Natural killer cell (primary cell): Measurements from ENCODE around the gene HSPA9. TPM values are rescaled to one million over a fixed set of nuclear protein-coding genes. Genes with fewer than 3 reads are reported as not detected.
A peak's percentile ranks its signal among the peaks of the same experiment; 100 is the strongest.

ENCODE experiments used
- ATAC-seq, 3 donors: fragments of 150-1000 bp in 2 of 3; fragments of 200-7000 bp in 1 of 3; cut with Tn5 transposase; 1 replicate in 1 of 3; 2 replicates in 2 of 3; pipeline ENCODE4 v1.10.0; 2021; ENCODE audit warnings: mild to moderate bottlenecking in 2 of 3, moderate library complexity in 2 of 3
- DNase-seq, 2 donors: peaks; one replicate each; pipeline versions ENCODE4 v3.0.0 to v3.0.0-alpha.2; 2013 to 2021; ENCODE audit warnings: mixed read lengths in 1 of 2
- H3K27ac ChIP-seq: one replicate; pipeline ENCODE4 v1.5.1; 2013; ENCODE audit warnings: mild to moderate bottlenecking, low read length
- H3K27me3 ChIP-seq: one replicate; pipeline ENCODE4 v1.6.1; 2013; ENCODE audit warnings: low read length; ENCODE audit not compliant: control insufficient read depth, insufficient read depth
- H3K36me3 ChIP-seq: one replicate; pipeline ENCODE4 v1.6.1; 2013; ENCODE audit warnings: low read length; ENCODE audit not compliant: control insufficient read depth, insufficient read depth
- H3K4me1 ChIP-seq: one replicate; pipeline ENCODE4 v1.6.1; 2013; ENCODE audit warnings: low read length; ENCODE audit not compliant: control insufficient read depth, insufficient read depth
- H3K4me3 ChIP-seq: one replicate; pipeline ENCODE4 v1.5.1; 2013; ENCODE audit warnings: low read length
- H3K9me3 ChIP-seq: one replicate; pipeline ENCODE4 v1.6.1; 2013; ENCODE audit warnings: low read length; ENCODE audit not compliant: control insufficient read depth, insufficient read depth
- H3K27ac Mint-ChIP-seq, 2 donors: one replicate each; pipeline ENCODE4 v1.8.0; 2022; ENCODE audit warnings: mild to moderate bottlenecking in 2 of 2, mixed read lengths in 2 of 2, moderate library complexity in 1 of 2
- H3K27me3 Mint-ChIP-seq, 2 donors: one replicate each; pipeline ENCODE4 v1.8.0; 2022; ENCODE audit warnings: low read depth in 2 of 2, mixed read lengths in 2 of 2
- H3K36me3 Mint-ChIP-seq: one replicate; pipeline ENCODE4 v1.8.0; 2022; ENCODE audit warnings: mixed read lengths
- H3K4me1 Mint-ChIP-seq, 2 donors: one replicate each; pipeline ENCODE4 v1.8.0; 2022; ENCODE audit warnings: mixed read lengths in 2 of 2
- H3K4me3 Mint-ChIP-seq: one replicate; pipeline ENCODE4 v1.8.0; 2022; ENCODE audit warnings: mild to moderate bottlenecking, moderate library complexity, mixed read lengths
- H3K9me3 Mint-ChIP-seq, 2 donors: one replicate each; pipeline ENCODE4 v1.8.0; 2022; ENCODE audit warnings: mixed read lengths in 2 of 2
- CTCF ChIP-seq: fragments of 200-600 bp; IDR thresholded peaks from one replicate; pipeline ENCODE4 v1.8.0; 2022; ENCODE audit warnings: antibody characterized with exemption
- WGBS: methylation state at CpG from one replicate; pipeline ENCODE4 v1.1.7; 2013; ENCODE audit warnings: missing lambda C conversion rate; ENCODE audit not compliant: insufficient coverage; 5-methylcytosine and 5-hydroxymethylcytosine counted together
- intact Hi-C: fragments of 100-400 bp; cut with micrococcal nuclease; formaldehyde crosslinking; loops from one replicate; pipeline ENCODE4 v1.14.2; 2022
- total RNA-seq, 4 donors: library from RNA; stranded (reverse); fragments of 120-200 nt in 1 of 4; gene quantifications; one replicate each; pipeline versions ENCODE4 v1.2.3 to v1.2.4, GENCODE V29; 2013 to 2022

Gene HSPA9
- total RNA-seq, 3 donors from 2014 or later (not counting 1 experiment from before 2014, with no cell fraction given) = 272 to 308 (median 308) TPM

GRCh38 chr5:138594305-138595058, 19.3 kb upstream of the HSPA9 start:
- ATAC-seq (peak in 1 of 3 donors; percentile 52), DNase-seq (peak in 1 of 2 donors; percentile 34)
- no peak overlapping the region for H3K4me3 Mint-ChIP-seq
- no peak overlapping the region for H3K27ac Mint-ChIP-seq
- Histone ChIP-seq H3K4me3 (no peak overlapping the region), H3K27ac (no peak overlapping the region), H3K27me3 (no peaks in the 10 kb centered on the region), H3K36me3 (no peaks in the 10 kb centered on the region), H3K4me1 (no peaks in the 10 kb centered on the region), H3K9me3 (no peaks in the 10 kb centered on the region)
- no peaks in the 10 kb centered on the region for H3K36me3 Mint-ChIP-seq
- H3K27me3 Mint-ChIP-seq = peaks cover 8 to 13% of the 10 kb centered on the region in 2 donors
- TF ChIP-seq CTCF = peak; percentile 51
- H3K9me3 Mint-ChIP-seq = no peaks in the 10 kb centered on the region
- 98% methylated on average over 2 of the region's 4 CpGs for WGBS
- no peaks in the 10 kb centered on the region for H3K4me1 Mint-ChIP-seq
- intact Hi-C loops = no loop called here

GRCh38 chr5:138588013-138588788, 13.0 kb upstream of the HSPA9 start:
- Histone ChIP-seq H3K27ac (no peak overlapping the region), H3K4me3 (no peak overlapping the region), H3K9me3 (no peaks in the 10 kb centered on the region), H3K27me3 (no peaks in the 10 kb centered on the region), H3K36me3 (no peaks in the 10 kb centered on the region), H3K4me1 (no peaks in the 10 kb centered on the region)
- ATAC-seq = no peak
- TF ChIP-seq CTCF = no peak
- peak overlapping the region in 1 of 2 donors; percentile 6 for H3K27ac Mint-ChIP-seq
- intact Hi-C loops = no loop called here
- no peaks in the 10 kb centered on the region for H3K4me1 Mint-ChIP-seq
- H3K4me3 Mint-ChIP-seq = no peak overlapping the region
- DNase-seq = no peak
- no peaks in the 10 kb centered on the region for H3K9me3 Mint-ChIP-seq
- H3K27me3 Mint-ChIP-seq = peaks cover 13 to 18% of the 10 kb centered on the region in 2 donors
- WGBS = 94% methylated on average over 2 of the region's 2 CpGs
- no peaks in the 10 kb centered on the region for H3K36me3 Mint-ChIP-seq

- H3K9me3 ChIP-seq = no peaks in the 10 kb centered on the region
- H3K27ac Mint-ChIP-seq = no peak overlapping the region
- no peak overlapping the region for H3K4me3 ChIP-seq
- no peaks in the 10 kb centered on the region for H3K36me3 Mint-ChIP-seq
- no peak overlapping the region for H3K27ac ChIP-seq
- no peaks in the 10 kb centered on the region for H3K9me3 Mint-ChIP-seq
- TF ChIP-seq CTCF = no peak
- no peak for ATAC-seq
- intact Hi-C loops = no loop called here
- DNase-seq = no peak
- H3K36me3 ChIP-seq = no peaks in the 10 kb centered on the region
- no peak overlapping the region for H3K4me3 Mint-ChIP-seq
- H3K4me1 Mint-ChIP-seq = no peaks in the 10 kb centered on the region
- H3K27me3 Mint-ChIP-seq = peaks cover 13 to 15% of the 10 kb centered on the region in 2 donors
- no peaks in the 10 kb centered on the region for H3K4me1 ChIP-seq
- H3K27me3 ChIP-seq = no peaks in the 10 kb centered on the region
These were observed 10.0 kb upstream of the HSPA9 start for GRCh38 chr5:138585157-138585556.
